BE2C (cell line): ENCODE data around the gene DOCK11.

Experiments used
- DNase-seq: peaks from one replicate; pipeline ENCODE4 v3.0.0-alpha.2; 2020
- H3K27me3 ChIP-seq: fragments of 250-450 bp; sonication (Bioruptor Pico); 2 replicates; pipeline ENCODE4 v1.5.1; 2020; ENCODE audit warnings: mild to moderate bottlenecking
- H3K36me3 ChIP-seq: fragments of 250-450 bp; sonication (Bioruptor Pico); 2 replicates; pipeline ENCODE4 v1.5.1; 2020; ENCODE audit warnings: mild to moderate bottlenecking
- H3K4me1 ChIP-seq: fragments of 250-450 bp; sonication (Bioruptor Pico); 2 replicates; pipeline ENCODE4 v1.5.1; 2020
- H3K4me3 ChIP-seq: 2 replicates; pipeline ENCODE4 v1.5.1; 2011; ENCODE audit warnings: low read depth, low read length
- H3K9me3 ChIP-seq: fragments of 250-450 bp; sonication (Bioruptor Pico); 2 replicates; pipeline ENCODE4 v1.5.1; 2020
- TF ChIP-seq, protein P1 (sequence below): IDR thresholded peaks from 2 replicates; pipeline ENCODE4 v1.5.1; 2012; ENCODE audit warnings: mild to moderate bottlenecking, low read depth, low read length

Gene DOCK11

DNA sequence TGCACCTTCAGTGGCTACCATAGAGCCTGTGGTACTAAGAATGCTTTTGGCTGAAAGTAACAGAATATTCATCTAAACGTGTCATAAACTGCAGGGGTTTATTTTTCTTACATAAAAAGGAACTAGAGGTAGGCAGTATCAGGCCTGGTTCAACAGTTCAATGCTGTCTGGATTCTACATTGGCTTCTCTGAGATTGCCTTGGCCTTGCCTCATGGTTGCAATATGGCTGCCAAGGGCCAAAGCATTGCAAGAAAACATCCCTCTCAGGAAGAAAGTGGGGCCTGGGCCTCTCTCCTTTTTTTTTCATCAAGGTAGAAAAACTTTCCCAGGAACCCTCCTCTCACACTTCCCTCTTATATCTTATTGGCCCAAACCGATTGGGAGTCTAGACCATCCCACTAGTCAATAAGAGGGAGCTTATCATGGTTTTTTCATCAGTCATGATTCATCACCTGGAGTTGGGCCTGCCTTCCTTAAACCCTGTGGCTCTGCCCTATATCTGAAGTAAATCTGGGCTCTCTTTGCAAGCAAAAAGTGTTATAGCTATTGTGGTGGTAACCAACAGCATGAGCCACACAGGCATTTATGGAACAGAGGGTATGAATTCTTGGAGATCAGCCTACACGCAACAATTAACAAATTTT is 1.8 kb upstream of the DOCK11 start:
- no peaks in the 10 kb centered on the region for H3K4me1 ChIP-seq
- no peaks in the 10 kb centered on the region for H3K27me3 ChIP-seq
- no peaks in the 10 kb centered on the region for H3K36me3 ChIP-seq
- TF ChIP-seq, protein P1, sequence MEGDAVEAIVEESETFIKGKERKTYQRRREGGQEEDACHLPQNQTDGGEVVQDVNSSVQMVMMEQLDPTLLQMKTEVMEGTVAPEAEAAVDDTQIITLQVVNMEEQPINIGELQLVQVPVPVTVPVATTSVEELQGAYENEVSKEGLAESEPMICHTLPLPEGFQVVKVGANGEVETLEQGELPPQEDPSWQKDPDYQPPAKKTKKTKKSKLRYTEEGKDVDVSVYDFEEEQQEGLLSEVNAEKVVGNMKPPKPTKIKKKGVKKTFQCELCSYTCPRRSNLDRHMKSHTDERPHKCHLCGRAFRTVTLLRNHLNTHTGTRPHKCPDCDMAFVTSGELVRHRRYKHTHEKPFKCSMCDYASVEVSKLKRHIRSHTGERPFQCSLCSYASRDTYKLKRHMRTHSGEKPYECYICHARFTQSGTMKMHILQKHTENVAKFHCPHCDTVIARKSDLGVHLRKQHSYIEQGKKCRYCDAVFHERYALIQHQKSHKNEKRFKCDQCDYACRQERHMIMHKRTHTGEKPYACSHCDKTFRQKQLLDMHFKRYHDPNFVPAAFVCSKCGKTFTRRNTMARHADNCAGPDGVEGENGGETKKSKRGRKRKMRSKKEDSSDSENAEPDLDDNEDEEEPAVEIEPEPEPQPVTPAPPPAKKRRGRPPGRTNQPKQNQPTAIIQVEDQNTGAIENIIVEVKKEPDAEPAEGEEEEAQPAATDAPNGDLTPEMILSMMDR = no peak
- H3K9me3 ChIP-seq = no peaks in the 10 kb centered on the region
- no peak for DNase-seq
- H3K4me3 ChIP-seq = no peak overlapping the region

DNA sequence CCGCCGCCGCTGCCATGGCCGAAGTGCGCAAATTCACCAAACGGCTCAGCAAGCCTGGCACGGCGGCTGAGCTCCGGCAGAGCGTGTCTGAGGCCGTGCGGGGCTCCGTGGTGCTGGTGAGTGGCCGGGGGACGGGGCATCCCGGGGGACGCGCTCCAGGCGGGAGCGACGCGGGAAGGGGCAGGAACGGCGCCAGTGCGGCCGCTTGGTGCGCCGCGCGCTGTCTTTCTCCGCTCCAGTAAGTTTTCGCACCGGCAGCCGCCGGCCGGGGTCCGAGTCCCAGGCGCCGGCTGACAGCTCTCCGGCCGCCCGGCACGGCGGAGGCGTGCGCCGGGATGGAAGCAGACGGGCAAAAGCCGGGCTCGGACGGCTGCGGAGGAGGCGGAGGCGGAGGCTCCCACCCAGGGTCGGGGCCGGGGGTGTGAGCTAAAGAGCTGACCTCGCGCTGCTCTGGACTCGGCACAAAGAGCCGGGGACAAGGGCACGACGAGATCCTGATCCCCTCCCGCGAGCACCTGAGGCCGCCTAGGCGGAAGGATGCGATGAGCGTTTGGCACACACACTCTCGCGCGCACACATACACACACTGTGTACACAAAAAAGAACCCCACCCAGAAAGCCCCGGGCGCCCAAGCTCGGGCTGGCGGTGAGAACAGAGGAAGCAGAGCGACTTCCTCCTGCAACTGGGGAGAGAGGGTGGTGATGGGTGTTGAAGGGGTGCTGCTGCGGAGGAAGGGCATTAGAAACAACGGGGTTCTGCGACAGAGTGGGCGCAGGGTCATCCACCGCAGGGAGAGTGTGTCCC is 545 bp downstream of the DOCK11 start:
- H3K36me3 ChIP-seq = no peaks in the 10 kb centered on the region
- H3K9me3 ChIP-seq = no peaks in the 10 kb centered on the region
- no peaks in the 10 kb centered on the region for H3K27me3 ChIP-seq
- H3K4me1 ChIP-seq = no peaks in the 10 kb centered on the region
- peak; percentile 45 for DNase-seq
- peak overlapping the region; percentile 69 for H3K4me3 ChIP-seq
- TF ChIP-seq, protein P1 = no peak

DNA sequence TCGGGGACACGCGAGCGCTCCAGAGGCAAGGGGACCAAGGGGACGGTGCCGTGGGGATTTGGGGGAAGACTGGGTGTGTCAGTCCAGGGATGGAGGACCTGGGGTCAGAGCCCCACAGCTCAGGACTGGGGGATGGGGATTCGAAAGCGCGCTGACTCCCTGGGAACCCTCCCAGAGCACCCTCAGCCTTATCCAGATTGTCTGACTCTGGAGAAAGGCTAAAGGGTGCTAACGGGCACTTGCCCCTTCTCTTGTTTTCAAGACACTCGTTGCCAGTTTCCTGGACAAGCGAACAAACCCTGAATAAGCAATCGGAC is 1.1 kb downstream of the DOCK11 start:
- TF ChIP-seq, protein P1 = no peak
- Histone ChIP-seq H3K4me1 (no peaks in the 10 kb centered on the region), H3K9me3 (no peaks in the 10 kb centered on the region), H3K27me3 (no peaks in the 10 kb centered on the region), H3K4me3 (peak overlapping the region; percentile 69), H3K36me3 (no peaks in the 10 kb centered on the region)
- no peak for DNase-seq

DNA sequence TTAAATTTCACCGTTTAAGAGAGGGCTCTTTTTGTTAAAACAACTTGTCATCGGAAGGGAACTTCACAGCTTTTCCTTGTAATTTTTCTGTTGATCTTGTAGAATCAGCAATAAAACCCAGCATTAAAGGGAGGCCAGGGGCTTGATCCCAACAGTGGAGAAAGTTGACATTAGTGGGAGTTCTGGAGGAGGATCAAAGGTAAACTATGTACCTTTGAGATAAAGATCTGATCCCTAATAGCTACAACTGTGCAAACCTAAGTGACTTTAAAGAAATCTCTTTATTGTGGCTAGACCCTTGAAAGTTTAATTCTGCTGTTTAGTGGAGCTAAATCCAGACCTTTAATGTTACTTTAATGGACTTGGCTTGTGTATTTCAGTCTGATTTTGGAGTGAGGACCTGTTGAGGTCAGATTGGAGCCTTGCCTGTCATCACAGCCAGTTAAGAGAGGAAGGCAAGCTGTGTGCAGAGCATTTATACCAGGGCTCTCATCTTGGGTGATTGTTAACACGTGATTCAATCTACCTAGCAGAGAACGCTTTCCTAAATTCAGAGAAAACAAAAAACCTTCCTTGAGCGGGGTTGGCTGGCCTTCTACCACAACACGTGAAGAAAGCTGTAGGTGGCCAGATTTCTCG is 1.7 kb downstream of the DOCK11 start:
- no peak for DNase-seq
- peak overlapping the region; percentile 69 for H3K4me3 ChIP-seq
- no peaks in the 10 kb centered on the region for H3K9me3 ChIP-seq
- H3K36me3 ChIP-seq = no peaks in the 10 kb centered on the region
- TF ChIP-seq, protein P1 = no peak
- no peaks in the 10 kb centered on the region for H3K4me1 ChIP-seq
- no peaks in the 10 kb centered on the region for H3K27me3 ChIP-seq

DNA sequence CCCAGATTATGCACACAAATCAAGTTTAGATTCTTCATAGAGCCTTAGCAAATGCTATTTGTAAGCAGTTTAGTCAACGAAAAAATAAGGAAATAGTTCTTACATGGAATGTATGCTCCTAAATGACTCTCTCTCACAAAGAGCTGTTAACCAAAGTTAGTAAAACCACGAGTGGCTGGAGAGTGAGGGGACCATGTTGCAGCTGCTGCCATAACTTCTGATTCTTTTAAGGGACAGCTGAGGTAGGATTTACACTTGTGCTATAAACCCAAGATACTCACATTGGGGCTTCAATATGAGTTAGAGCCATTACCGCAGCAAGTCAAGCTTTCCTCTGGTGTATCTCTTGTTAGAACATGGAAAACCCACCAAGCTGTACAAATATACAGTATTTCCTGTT is 2.7 kb downstream of the DOCK11 start:
- TF ChIP-seq, protein P1 = no peak
- no peaks in the 10 kb centered on the region for H3K4me1 ChIP-seq
- DNase-seq = no peak
- no peaks in the 10 kb centered on the region for H3K9me3 ChIP-seq
- H3K27me3 ChIP-seq = no peaks in the 10 kb centered on the region
- H3K4me3 ChIP-seq = no peak overlapping the region
- H3K36me3 ChIP-seq = no peaks in the 10 kb centered on the region

DNA sequence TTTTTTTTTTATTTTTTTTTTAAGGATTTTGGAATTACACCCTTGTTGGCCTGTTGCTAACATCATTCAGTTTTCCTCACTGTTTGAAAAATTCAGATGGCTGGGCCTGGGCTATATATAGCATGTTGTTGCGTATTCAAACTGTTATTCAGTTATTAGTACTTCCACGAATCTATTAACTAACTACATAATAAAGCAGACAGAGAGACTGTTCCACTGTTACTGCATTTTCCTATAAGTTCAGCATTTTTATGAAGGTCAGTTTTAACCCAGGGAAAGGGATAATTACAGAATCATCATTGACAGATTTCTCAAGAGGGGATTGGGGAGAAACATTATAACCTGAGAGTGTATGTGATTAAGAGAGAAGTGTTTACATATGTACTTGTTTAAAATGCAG is 3.1 kb downstream of the DOCK11 start:
- Histone ChIP-seq H3K36me3 (no peaks in the 10 kb centered on the region), H3K27me3 (no peaks in the 10 kb centered on the region), H3K9me3 (no peaks in the 10 kb centered on the region), H3K4me1 (no peaks in the 10 kb centered on the region), H3K4me3 (peak overlapping the region; percentile 15)
- TF ChIP-seq, protein P1 = no peak
- no peak for DNase-seq
